ENCODE data around the gene BCDIN3D. TPM values are rescaled to one million over a fixed set of nuclear protein-coding genes. Genes with fewer than 3 reads are reported as not detected.
A peak's percentile ranks its signal among the peaks of the same experiment; 100 is the strongest.

The BCDIN3D gene
- total and polyA plus RNA-seq, 9 of the 15 experiments (the other 6 are each of a cell fraction or from before 2014, with no cell fraction given) = 3.7 to 6.9 (median 5.6) TPM

GRCh38 chr12:49842519-49843352 lies at the start of gene BCDIN3D (continued):
- TF ChIP-seq, protein P1, sequence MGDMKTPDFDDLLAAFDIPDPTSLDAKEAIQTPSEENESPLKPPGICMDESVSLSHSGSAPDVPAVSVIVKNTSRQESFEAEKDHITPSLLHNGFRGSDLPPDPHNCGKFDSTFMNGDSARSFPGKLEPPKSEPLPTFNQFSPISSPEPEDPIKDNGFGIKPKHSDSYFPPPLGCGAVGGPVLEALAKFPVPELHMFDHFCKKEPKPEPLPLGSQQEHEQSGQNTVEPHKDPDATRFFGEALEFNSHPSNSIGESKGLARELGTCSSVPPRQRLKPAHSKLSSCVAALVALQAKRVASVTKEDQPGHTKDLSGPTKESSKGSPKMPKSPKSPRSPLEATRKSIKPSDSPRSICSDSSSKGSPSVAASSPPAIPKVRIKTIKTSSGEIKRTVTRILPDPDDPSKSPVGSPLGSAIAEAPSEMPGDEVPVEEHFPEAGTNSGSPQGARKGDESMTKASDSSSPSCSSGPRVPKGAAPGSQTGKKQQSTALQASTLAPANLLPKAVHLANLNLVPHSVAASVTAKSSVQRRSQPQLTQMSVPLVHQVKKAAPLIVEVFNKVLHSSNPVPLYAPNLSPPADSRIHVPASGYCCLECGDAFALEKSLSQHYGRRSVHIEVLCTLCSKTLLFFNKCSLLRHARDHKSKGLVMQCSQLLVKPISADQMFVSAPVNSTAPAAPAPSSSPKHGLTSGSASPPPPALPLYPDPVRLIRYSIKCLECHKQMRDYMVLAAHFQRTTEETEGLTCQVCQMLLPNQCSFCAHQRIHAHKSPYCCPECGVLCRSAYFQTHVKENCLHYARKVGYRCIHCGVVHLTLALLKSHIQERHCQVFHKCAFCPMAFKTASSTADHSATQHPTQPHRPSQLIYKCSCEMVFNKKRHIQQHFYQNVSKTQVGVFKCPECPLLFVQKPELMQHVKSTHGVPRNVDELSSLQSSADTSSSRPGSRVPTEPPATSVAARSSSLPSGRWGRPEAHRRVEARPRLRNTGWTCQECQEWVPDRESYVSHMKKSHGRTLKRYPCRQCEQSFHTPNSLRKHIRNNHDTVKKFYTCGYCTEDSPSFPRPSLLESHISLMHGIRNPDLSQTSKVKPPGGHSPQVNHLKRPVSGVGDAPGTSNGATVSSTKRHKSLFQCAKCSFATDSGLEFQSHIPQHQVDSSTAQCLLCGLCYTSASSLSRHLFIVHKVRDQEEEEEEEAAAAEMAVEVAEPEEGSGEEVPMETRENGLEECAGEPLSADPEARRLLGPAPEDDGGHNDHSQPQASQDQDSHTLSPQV (IDR thresholded peaks at IDR 0.05) = peak; percentile 53; the same call in 1 of the 2 replicates
- TF ChIP-seq POLR2H (tag; IDR thresholded peaks at IDR 0.05; ENCODE audit: low read depth) = peak; percentile 87
- TF ChIP-seq THAP12 (CRISPR knock-in tag; IDR thresholded peaks at IDR 0.05) = 0 out of 2 replicates have a peak, but pooled peaks have one; percentile 48
- TF ChIP-seq ETV1 (tag; conservative IDR thresholded peaks at IDR 0.05; ENCODE audit: low read depth) = peak; percentile 78
- TF ChIP-seq KLF1 (tag; IDR thresholded peaks at IDR 0.05) = no peak
- TF ChIP-seq ZNF253 (CRISPR knock-in tag; conservative IDR thresholded peaks at IDR 0.05) = no peak
- peak; percentile 86 for TF ChIP-seq ZFX (CRISPR knock-in tag; IDR thresholded peaks at IDR 0.05)
- TF ChIP-seq, protein P2, sequence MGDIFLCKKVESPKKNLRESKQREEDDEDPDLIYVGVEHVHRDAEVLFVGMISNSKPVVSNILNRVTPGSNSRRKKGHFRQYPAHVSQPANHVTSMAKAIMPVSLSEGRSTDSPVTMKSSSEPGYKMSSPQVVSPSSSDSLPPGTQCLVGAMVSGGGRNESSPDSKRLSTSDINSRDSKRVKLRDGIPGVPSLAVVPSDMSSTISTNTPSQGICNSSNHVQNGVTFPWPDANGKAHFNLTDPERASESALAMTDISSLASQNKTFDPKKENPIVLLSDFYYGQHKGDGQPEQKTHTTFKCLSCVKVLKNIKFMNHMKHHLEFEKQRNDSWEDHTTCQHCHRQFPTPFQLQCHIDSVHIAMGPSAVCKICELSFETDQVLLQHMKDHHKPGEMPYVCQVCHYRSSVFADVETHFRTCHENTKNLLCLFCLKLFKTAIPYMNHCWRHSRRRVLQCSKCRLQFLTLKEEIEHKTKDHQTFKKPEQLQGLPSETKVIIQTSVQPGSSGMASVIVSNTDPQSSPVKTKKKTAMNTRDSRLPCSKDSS (IDR thresholded peaks at IDR 0.05; ENCODE audit: low read depth, partially characterized antibody) = no peak
- TF ChIP-seq, protein P3, sequence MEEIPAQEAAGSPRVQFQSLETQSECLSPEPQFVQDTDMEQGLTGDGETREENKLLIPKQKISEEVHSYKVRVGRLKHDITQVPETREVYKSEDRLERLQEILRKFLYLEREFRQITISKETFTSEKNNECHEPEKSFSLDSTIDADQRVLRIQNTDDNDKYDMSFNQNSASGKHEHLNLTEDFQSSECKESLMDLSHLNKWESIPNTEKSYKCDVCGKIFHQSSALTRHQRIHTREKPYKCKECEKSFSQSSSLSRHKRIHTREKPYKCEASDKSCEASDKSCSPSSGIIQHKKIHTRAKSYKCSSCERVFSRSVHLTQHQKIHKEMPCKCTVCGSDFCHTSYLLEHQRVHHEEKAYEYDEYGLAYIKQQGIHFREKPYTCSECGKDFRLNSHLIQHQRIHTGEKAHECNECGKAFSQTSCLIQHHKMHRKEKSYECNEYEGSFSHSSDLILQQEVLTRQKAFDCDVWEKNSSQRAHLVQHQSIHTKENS (CRISPR knock-in tag; IDR thresholded peaks at IDR 0.05) = no peak
- peak; percentile 78 for TF ChIP-seq EP400 (IDR thresholded peaks at IDR 0.05)
- TF ChIP-seq, protein P4, sequence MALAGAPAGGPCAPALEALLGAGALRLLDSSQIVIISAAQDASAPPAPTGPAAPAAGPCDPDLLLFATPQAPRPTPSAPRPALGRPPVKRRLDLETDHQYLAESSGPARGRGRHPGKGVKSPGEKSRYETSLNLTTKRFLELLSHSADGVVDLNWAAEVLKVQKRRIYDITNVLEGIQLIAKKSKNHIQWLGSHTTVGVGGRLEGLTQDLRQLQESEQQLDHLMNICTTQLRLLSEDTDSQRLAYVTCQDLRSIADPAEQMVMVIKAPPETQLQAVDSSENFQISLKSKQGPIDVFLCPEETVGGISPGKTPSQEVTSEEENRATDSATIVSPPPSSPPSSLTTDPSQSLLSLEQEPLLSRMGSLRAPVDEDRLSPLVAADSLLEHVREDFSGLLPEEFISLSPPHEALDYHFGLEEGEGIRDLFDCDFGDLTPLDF (CRISPR knock-in tag; IDR thresholded peaks at IDR 0.05) = peak; percentile 60; the same call in 1 of the 2 replicates
- peak; percentile 88; the same call in 1 of the 2 replicates for TF ChIP-seq STAT6 (CRISPR knock-in tag; IDR thresholded peaks at IDR 0.05)
